Cerebellar cortex (tissue), 1 donor: Measurements from ENCODE around the gene LDLRAD3.

ENCODE experiments used
- DNase-seq: peaks from one replicate; pipeline ENCODE4 v3.0.0-alpha.2; 2015; ENCODE audit warnings: low spot score

Gene LDLRAD3

DNA sequence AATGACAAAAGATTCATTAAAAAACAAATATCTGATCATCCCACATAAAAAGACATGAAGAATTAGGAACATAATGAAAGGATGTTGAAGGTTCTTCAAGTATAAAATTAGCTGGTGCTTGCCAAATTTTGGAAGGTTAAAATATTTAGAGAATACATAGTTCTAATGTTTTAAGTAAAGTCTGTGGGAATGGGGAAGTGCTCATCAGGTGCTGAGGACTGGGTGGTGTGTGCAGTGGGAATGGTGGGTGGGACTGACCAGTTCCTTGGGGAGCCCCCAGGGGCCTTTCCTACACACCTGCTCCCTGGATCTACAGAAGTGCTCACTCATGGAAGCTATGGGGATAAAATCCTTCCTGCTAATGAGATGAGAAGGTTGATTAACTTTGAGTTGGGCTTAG, 11.8 kb downstream of the LDLRAD3 start:
- no peak for DNase-seq

DNA sequence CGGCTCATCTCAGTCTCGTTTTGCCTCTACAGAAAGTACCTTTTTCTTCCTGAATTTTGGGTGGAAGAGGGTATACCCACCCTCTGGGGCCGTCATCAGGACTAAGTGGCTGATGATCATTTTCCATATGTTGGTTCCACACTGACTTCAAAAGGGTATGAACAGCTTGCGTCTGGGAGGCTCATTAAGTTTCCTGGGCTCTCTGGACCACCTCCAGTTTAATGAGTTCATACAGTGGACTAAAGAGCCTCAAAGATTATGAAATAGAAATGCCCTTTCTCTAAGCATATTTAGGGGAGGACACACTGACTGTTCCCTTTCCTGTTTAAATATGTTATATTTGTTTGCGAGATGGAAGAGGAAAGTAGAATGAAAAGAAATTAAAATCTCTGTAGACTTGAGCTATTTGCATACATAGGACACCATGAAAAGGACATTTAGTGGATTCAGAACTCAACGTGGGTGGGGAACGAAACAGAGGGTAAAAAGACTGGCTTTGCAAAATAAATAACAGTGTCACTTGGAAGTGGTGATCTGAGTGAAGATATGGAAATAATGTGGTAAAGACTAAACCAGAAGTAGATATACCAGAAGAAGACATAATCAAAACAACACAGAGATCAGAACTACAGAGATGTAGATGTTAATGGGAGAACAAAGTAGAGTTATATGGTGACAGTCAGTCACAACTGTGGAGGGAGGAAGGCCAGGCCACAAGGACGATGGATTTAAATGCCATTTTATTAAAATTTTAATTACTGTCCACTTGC, 18.7 kb downstream of the LDLRAD3 start:
- DNase-seq, result peak; percentile 70

DNA sequence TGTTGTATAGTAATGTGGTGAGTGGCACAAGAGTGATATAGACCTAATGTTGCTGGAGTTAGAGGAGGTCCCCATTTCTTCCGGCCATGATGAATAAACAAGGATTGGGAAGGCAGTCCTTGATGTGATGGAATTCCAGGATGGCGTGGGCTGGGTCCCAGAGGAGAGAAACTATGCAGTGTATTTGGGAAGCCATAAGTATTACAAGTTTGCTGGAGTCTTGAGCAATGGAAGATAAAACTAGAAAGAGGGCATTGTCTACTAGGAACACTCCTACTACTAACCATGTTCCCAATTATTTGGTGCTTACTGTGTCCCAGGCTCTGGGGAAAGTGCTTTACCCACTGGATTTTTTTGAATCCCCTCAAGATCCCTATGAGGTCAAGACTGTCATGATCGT, 20.0 kb downstream of the LDLRAD3 start:
- no peak for DNase-seq

DNA sequence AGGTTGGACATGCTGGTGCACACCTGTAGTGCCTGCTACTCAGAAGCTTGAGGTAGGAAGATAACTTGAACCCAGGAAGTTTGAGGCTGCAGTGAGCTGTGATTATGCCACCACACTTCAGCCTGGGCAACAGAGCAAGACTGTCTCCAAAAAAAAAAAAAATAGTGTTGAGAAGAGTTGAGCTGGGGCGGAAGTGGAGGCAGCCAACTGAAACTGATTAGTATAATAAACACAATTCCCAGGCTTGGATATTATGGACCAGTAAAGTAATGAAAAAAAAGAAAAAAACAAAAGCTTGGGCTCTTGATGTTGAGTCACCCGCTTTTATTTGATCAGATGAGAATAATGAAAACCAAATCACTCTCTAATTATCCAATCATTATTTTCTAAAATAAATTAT, 21.0 kb downstream of the LDLRAD3 start:
- no peak for DNase-seq

DNA sequence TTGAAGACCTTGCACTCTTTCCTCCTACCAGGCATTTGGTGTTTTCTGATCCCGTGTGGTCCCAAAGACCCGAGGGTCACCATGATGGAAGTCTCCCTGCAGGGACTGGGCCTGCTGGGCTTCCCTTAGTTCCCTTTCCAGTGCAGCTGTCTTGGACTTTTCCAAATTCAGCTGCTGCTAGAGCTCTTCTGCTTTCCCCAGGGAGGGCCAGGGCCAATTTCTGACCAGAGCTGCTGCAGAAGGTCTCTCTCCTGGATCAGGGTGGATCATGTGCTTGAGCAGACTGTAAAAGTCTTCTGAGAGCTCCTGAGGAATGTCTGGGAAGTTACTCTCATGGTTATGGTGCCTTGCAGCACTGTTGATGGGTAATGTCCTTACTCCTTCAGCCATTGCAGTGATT, 23.2 kb downstream of the LDLRAD3 start:
- DNase-seq, result no peak

DNA sequence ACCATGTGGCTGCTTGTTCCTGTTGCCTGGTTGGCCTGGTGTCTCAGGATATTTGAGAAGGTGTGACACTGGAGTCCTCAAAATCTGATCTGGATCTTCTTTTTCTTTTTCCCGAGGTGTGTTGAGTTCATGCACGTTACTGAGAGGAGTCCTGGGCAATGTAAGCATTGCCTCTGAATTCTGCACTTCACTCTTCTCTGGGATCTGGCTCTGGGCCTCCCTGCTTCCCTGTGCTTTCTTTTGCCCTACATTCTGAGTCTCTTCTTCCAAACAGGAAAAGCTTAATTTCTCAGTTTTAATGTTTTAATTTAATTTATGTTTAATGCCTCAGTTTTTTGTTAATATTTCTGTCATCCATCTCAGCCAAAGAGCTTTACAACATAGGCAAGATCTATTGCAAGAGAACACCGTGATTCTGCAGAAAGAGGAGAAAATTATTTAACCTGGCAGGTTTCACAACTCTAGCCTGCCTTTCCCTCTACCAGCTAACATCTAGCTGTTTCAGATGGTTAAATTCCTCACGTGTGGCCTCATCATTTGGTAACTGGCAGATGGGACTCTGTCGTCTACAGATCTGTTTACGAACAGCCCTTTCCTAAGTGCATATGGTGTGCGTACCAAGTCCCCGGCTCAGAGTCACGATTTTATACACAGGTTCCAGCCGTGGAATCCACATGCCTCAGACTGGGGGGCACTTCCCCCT, 24.7 kb downstream of the LDLRAD3 start:
- peak; percentile 72 for DNase-seq

DNA sequence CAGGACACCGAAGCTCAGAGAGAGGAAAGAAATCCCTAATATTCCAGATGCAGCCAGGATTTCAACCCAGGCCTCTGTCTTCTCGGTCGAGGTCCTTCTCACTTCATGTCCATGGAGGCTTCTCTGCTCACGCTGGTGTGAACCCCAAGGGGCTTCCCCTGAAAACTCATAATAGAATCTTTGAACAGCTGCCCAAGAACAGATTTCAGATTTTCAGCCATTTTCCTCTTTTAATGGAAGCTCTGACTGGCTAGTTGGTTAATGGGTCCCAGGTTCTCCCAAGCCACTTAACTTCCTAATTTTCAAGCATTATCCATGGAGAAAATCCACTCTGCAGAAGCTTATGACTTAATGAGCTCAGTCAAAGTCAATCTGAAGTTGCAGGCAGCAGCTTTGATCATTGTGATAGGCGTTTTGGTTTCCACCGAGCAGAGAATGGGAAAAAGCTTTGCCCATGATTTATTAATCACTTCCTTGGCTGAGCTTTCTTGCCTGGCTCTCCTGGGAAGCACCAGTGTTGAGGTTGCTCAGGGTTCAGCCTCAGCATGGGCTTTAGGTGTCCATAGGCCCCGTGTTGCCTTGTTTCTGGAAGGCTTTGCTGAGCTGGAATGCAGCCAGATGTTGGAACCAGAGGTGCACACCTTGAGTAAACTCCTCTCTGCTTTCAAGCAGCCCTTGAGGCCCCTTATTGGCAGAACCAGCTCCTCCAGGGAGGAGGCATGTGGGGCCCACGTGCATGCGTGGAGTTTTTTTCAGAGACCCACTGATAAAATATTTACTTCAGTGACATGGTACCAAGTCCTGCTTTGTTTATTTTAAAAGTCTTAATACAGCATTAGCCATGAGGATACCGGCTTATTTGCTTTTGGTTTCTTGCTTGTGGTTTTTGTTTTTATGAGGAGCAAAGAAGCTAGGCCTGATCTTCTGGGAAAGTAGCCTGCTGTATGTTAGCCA, 25.5 kb downstream of the LDLRAD3 start:
- no peak for DNase-seq

DNA sequence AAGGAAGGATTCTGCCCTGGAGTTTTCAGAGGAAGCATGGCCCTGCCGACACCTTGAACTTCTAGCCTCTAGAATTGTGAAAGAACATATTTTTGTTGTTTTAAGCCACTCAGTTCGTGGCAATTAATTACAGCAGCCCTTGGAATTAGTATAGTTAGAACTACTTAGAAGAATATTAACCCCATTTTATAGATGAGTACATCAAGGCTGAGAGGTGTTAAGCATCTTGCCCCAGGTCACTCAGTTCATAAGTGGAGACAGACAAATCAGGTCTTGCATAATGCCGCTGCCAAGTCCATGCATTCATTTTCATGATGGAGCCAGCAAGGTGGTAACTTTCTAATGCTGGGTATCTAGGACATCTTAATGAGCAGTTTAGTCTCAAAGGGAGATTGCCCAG, 26.6 kb downstream of the LDLRAD3 start:
- DNase-seq, result no peak

DNA sequence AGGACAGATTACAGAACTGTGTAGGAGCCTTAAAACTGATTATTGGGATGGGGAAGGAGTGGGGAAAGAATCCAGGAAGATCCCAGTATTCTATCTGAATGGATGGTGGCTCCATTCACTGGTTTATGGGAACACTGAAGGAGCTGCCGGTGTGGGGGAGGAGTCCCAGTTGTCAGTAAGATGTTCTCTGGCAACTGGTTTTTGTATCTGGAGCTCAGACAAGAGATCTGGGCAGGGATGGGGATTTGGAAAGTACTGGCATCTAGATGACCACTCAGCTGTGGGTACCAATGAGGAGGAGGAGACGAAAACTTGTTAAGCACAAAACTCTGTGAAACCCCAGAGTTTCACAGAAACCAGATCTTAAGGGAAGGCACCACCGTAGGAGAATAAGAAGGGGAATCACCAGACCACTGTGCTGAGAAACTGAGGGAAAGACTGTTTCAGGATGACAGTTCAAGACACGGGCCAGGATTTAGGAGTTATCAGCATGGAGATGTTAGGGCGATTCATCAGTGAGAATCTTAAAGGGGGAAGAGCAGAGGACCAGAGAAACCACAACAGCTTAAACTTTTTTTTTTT, 28.1 kb downstream of the LDLRAD3 start:
- peak; percentile 54 for DNase-seq

DNA sequence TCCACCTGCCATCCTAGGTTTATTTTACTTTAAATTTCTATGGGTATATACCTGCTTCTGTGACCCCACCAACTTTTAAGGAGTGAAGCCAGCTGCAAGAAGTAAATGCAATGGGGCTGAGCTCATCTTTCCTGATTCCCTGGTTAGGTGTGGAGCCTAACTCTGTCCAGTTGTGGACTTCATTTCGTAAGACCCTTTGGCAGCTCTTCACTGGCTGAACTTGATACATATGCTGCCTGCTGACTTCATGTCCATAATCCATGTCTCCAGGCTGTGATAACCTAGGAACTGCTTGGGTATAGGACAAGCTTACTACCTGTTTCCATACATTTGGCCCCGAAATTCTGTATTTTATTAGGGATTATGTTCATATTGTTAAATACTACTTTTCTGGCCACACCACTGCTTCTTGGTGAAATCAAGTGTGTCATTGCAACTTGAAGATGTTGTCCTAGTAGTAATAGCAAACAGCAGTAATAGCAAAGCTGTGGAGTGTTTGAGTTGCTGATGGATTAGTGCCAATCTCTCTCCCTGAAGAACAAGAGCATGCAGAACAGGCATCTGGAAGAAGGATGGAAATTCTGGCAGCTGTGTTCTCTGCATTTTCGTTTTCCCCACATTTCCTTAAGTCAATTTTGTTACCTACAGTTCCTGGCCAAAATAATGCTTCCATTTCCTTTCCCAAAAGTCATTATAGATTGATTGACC, 31.2 kb downstream of the LDLRAD3 start:
- no peak for DNase-seq

DNA sequence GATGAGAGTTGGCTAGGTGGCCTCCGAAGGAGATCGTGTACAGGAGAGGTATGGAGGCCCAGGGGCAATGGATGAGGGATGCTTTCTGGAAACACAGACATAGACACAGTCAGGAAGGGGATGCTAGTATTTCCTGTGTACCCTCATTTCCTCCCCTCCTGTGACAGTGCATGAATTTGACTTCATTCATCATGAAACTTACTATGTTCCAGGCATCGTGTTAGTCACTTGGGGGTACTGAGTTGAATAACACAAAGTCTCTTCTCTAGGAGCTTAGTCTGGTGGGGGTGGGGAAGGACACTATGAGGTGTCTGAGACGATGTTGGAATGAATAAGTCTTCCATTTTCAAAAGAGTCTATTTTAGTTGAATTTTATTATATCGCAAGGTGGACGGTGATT, 32.6 kb downstream of the LDLRAD3 start:
- no peak for DNase-seq

DNA sequence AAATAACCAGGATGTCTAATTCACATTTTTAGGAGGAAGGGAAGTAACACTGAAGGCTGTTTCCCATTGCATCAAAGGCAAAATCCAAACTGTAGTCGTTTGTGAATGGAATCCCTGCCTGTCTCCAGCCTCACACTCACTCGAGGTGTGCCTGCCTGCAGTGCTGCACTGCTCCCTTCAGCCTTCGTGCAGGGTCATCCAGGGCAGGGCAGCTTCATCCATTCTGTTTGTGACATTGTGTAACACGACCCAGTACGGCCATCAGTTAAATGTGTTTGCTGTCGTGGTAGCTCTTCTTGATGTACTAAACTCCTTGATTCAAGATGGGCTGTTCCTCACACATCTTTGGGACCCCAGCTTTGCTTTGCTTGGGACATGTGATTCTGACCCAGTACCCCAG, 34.3 kb downstream of the LDLRAD3 start:
- DNase-seq, result no peak

DNA sequence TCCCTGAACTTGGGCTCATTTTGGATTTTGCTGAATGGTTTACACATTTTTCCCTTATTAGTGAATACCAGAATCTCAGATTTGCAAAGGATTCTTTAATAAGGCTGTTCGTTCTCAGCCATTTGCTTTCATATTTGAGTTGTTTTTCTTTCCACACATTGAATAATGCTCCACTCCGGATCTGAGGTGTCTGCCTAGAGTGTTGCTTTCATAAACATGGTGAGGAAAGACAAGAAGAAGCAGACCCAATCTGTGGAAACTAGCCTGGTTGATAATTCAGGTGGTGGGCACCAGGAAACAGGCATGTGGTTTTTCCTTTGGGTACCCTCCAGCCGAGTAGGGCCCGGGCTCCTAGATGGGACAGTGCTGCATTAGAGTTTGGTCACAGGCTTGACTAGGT, 35.0 kb downstream of the LDLRAD3 start:
- no peak for DNase-seq

DNA sequence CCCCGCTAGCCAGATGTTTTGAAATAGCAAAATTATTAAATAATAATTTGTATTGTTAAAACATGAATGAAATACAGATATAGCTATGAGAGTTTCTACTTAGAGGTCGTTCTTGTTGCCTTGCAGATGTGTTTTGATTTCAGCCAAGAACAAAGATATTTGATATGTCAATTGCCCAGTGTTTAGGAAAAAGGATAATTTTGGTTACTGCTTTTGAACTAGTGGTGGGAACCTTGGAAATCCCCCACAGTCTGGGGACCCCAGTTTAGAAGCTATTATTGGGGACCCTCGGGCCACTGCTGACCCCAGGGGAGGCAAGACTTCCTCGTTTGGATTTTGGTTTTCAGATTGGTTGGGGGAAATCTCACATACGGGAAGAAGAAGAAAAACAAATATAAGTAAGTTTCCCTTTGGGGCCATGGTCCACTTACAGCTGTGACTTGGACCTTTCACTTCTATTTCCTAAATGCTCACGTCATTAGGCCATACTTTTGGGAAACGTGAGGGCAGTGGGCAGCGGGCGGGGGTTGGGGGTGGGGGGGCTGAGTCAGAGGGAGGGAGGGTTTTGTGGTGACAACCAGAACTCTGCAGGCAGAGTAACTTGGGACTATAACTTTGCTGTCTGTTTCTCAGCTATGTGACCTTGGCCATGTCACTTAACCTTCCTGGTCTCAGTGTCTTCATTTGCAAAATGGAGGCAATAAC, 37.0 kb downstream of the LDLRAD3 start:
- DNase-seq, result no peak

DNA sequence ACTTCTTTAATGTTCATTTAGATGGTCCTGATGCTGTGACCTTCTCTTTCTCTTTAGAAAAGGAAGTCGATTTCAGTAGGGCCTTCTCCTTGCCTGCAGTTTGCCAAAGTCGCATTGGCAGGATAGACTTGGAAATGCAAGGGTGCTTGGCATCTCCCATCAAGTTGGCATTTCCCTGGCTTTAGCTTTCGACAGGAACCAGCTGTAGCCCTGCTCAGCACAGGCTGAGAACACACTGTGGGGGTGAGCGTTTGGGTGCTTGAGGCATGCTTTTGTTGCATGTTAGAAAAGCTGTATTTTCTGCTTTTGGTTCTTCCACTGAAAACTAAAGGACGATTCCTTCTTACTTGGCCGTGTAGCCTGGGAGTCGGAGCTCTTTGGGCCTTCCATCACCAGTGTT, 37.7 kb downstream of the LDLRAD3 start:
- DNase-seq, result peak; percentile 87

DNA sequence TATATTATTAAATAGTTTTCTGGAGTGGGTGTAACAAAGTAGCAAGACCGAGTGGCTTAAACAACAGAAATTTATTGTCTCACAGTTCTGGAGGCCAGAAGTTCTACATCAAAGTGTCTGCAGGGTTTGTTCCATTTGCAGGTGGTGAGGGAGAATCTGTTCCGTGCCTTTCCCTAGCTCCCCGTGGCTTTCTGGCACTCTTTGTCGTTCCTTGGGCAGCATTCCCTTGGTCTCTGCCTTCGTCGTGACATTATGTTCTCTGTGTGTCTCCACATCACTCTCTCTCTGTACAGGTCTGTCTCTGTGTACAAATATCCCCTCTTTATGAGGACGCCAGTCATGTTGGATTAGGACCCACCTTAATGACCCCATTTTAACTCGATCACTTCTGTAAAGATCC, 38.2 kb downstream of the LDLRAD3 start:
- peak; percentile 95 for DNase-seq

DNA sequence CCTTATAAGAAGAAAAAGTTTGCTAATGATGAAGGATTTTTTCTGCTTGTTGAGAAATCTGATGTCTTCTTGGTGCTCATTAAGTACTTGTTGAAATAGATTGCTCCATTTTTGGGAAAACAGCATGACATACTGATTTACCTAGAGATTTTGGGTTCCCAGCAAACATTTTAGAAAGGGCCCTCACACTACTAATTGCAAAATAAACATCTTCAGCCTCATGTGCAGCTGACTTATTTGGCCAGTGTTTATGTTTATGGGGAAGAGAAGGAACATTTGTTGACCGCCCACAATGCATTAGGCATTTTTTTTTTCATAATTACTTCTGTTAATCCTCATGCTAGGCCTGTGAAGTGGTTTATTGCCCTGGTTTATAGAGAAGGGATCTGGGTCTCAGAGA, 40.1 kb downstream of the LDLRAD3 start:
- no peak for DNase-seq

DNA sequence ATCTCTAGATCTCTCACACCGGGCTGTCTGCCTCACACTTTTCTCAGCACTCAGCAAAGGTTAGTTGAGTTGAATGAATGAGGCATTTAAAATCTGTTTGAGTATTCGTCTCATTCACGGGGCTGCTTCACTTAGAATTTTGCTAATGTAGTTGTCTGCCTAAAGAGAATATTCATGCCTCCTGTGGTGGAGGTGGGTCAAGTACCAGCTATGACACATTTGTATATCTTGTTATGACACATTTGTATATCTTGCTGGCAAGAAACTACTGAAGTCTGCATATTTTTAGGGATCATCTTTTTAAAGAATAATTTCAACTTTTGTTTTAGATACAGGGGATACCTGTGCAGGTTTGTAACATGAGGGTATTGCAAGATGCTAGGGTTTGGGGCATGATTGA, 43.1 kb downstream of the LDLRAD3 start:
- DNase-seq, result no peak

DNA sequence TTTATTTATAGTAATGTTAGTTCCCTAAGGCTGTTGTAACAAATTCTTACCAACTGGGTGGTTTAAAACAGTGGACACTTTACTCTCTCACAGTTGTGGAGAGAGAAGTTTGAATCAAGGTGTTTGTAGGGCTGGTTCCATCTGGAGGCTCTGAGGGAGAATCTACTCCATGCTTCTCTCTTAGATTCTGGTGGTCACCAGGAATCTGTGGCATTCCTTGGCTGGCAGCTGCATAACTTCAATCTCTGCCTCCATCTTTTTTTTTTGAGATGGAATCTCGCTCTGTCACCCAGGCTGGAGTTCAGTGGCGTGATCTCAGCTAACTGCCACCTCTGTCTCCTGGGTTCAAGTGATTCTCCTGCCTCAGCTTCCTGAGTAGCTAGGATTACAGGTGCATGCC, 46.3 kb downstream of the LDLRAD3 start:
- no peak for DNase-seq

DNA sequence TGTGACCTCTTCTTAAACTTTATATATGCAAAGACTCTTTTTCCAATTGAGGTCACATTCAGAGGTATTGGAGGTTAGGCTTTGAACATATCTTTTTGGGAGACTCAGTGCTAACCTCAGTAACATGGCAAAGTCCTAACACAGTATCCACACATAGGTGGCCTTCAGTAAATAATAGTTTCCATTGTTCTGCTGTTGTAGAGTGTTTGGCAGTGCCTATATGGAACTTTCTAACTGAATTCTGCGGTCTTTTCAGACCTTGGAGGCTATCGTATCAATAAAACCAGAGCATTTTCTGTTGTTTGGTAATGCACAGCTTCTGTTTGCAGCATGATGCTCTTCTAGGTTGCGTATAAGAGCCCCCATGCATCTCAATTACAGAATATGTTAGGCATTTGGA, 47.0 kb downstream of the LDLRAD3 start:
- DNase-seq, result no peak

DNA sequence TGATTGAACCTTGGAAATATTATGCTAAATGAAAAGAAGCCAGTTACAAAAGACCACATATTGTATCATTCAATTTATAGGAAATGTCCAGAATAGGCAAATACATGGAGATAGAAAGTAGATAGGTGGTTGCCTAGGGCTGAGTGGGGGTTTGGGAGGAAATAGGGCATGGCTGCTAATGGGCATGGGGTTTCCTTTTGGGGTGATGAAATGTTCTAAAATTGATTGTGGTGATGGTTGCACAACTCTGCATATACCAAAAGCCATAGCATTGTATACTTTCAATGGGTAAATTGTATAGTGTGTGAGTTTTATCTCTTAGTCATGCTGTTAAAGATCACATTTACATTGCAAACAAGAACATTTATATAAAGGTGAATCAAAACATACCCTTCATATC, 48.7 kb downstream of the LDLRAD3 start:
- no peak for DNase-seq
